Suppressor macrophage (primary cell): ENCODE measurements around the gene PPP1R16B.

Experiments
- DNase-seq, 4 experiments: peaks; one replicate each; pipeline ENCODE4 v3.0.0-alpha.2; 2020 to 2022

The PPP1R16B gene

DNA sequence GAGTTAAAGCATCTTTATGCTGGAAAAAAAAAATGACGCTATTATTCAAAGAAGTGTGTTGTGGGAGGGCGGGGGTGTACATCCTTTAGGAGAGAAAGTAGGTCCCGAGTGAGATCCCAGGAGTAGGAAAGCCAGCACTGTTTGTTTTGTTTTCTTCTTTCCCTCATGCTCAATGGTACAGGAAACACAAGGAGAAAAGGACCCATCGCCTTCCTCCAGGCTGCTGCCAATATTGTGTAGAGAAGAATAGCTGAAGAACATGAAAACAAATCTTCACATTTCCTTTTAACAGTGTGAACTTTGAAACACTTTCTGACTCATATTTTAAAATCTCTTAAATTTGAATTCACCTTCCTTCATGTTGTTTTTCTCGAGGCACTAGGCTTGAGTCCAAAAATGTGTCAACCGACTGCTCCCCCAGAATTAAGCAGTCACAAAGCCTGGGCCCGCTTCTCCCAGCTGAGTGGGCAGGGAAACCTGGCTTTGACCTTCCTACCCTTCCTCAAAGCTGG lies 22.3 kb downstream of the PPP1R16B start:
- no peak for DNase-seq

DNA sequence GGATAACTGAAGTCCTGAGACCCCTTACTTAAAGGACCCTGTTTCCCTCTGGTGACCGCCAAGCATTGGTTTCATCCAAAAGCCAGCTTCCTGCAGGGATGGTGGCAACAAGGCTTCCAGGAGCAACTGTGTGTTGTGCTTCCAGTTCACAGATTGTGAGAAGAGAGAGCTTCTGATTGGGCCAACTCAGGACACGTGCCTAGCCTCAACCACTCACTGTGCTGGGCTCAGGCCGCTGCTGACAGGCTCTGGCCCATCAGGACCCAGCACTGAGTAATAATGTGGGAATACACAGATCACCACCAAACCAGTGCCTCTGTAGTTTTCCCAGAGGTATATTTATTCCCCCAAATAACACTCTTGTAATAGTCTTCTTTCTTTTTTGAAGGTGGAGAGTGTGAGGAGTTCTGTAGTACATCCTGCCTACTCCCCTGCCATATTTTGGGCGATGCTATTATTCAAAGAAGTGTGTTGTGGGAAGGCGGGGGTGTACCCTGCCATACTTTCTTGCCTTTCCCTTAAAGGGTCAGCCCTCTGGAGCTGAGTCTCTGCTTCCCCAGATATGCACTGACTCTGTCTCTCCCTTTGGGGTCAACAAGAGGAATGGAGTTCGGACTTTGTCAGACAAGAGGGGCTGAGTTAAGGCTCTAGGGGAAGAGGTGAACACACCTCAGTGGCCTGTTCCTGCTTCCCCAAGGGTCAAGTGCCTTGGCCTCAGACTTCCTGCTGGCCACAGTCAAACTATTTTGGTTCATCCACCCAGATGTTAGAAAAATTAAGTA lies 23.2 kb downstream of the PPP1R16B start:
- DNase-seq: no peak

DNA sequence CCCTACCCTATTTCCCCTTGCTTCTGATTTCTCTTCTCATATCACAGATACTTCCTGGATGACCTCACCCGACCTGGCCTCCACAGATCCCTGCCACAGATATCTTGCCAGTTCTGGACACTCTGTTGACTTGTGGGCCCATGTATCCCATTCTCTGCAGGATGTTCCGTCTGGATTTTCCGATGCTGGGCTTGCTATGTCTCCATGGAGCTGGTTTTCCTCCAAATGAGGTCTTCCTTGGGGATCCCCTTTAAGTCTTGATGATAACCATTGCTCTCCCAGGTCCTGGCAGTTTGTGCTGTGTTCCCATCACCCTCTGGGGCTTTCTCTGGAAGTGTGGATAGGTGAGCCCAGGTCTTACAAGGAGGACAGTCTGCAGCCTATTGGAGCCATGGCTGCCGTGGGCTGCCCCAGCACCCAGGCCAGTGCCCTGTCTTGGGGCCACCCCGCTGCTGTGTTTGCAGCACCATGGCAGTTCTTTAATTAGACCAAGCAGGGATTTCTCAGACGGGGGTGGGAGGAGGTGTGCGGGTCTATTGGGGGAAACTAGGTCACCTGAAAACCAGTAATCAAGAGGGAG lies 23.9 kb downstream of the PPP1R16B start:
- no peak for DNase-seq

DNA sequence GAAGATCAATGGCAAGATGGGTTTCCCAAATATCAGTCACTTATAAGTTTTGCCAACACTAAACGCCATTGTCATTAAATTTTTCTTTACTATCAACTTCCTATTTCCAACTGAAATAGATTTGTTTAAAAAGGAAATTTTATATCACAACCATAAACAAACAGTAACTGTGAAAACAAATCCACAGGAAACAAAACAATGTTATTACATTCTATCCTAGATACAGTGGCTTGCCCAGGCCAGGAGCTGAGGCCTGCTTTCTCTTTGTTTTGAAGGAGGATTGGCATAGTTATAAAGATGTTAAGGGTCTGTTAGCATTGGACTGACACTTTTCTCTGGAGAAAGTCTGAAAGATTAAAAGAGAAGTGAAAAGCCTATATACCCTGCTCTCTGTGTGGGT lies 24.9 kb downstream of the PPP1R16B start:
- no peak for DNase-seq

DNA sequence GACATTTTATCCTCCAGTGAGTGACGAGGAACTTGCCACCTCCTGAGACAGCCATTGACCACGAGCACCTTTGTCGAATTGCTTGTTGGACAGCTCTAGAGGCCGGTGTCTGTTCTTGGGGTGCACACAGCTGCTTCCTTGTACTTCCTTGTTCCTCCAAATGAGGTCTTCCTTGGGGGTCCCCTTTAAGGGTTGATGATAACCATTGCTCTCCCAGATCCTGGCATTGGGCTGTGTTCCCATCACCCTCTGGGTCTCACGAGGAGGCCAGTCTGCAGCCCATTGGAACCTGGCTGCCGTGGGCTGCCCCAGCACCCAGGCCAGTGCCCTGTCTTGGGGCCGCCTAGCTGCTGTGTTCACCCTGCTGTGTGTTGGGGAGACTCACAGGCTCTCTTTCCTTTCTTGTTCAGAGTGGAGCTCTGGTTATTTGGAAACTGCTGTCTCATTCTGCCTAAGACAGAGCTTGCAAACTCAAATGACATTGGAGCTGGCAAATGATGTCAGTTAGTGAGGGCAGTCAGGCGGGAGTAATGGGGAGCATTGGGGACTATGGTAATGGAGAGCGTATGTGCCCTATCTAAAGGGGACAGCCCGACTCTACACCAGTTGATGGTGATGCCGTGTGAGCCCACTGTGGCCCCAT lies 25.7 kb downstream of the PPP1R16B start:
- DNase-seq: no peak

DNA sequence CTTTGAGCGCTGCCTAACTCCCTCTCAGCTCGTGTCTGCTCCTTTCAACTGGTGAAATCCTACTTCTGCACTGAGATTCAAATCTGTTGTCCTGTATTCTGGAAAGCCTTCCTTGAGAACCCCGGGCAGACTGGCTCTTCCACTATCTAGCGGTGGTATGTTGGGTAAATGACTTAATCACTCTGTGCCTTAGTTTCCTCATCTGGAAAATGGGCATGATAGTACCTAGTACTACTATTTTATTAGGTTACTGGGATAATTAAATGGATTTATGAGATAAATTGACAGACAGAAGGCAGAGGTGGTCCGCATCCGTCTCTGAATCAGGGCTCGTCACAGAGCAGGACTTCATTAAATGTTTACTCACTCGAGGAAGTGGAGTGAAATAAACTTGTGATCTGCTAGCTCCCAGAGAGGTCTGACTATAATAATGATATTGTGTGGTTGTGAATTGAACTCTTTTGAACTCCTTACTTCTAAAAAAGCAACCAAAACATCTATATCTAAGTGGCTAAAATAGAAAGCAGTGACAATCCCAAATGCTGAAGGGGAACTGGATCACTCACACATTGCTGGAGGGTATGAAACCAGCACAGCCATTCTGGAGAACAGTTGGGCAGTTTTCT lies 26.6 kb downstream of the PPP1R16B start:
- DNase-seq: no peak

DNA sequence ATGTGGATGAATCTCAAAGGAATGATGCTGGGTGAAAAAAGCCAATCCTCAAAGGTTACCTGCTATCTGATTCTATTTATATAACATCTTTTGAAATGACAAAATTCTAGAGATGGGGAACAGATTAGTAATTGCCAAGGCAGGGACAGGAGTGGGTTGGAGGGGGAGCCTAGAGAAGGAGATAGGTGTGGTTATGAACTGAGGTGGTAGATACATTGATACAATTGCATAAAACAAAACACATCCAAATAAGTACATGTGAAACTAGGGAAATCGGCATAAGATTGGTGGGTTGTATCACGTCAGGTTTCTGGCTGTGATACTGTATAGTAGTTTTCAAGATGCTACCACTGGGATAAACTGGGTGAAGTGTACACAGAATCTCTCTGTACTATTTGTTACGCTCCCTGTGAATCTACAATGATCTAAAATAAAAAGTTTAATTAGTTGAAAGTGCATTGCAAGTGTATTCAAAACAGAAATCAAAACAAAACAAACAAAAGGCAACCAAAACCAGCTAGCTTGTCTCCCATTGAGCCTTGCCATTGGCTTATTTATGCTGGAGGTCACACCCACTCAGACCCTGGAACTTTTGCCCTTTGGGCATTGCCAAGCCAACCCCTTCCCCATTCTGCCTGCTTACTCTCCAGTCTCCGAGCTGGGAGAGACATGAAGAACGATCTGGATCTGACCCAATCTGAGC lies 27.8 kb downstream of the PPP1R16B start:
- DNase-seq: no peak

DNA sequence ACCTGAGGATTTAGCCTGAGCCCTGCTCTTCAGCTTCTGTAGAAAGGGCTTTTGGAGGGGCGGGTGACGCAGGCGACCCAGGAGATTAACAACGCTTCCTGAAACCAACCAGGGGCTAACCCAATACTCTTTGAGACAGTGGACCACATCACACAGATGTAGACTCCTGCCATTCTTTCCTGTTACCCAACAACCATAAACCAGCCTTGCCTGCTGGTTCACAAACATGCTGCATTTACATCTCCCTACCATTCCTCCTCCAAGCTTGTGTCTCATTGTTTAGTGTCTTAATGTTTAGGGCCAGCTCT lies 28.3 kb downstream of the PPP1R16B start:
- no peak for DNase-seq

DNA sequence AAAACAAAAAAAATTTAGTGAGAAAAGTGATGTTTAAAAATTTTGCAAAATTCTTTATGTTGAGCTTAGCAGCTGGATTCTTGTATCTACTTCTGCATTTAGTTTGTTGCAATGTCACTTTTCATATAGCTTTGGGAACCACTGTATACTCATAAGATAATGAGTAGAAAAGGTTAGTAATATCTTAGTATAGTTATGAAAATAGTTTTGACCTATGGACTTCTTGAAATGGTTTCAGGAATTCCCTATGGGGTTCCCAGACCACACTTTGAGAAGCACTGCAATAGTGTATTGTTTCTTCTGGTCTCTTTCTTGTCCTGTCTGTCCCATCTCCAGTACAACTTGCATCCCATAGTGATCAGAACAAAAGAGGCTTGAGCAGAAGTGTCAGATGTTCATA lies 29.4 kb downstream of the PPP1R16B start:
- DNase-seq: peak in 1 of 4 experiments; percentile 7

DNA sequence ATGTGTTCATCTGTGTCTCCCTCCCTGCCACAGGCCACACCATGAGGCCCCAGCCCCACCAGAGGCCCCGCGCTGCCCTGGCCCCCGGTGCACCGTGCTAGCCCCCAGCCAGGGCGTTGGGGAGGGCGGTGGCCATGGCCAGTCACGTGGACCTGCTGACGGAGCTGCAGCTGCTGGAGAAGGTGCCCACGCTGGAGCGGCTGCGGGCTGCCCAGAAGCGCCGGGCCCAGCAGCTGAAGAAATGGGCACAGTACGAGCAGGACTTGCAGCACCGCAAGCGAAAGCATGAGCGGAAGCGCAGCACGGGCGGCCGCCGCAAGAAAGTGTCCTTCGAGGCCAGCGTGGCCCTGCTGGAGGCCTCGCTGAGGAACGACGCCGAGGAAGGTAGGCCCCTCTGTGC lies 30.3 kb downstream of the PPP1R16B start:
- DNase-seq: no peak

DNA sequence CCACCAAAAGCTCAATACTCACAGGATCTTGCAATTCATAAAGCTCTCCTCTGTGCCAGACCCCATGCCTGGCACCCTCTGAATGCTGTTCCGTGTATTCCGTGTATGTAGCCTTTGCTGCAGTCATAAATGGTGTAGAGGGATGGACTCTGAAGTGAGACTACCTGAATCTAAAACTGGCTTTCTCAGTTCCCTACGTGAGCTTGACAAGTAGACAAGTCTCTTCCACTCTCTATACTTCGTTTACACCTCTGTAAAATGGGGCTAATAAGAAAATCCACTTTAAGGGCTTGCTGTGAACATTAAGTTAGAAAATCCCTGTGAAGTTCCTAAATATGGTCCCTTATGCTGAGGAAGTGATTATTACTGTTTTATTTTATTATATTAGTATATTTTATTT lies 31.5 kb downstream of the PPP1R16B start:
- DNase-seq: no peak

DNA sequence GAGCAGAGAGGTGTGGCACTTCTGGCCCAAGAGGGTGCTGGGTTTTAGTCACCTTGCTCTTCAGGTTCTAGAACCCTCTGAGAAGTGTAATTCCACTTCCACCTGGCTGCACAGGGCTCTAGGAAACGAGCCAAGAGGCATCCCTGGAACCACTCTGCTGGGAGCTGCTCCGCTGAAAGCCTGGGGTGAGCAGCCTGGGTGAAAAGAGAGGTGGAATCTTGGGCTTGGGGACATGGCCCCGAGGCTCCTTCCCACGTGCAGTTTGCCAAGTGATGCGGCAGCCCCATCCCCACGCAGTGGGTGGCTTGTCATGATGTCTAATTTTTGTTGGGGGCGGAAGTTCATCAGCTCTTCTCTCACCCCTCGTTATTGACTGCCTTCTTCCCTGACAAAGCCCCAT lies 32.8 kb downstream of the PPP1R16B start:
- no peak for DNase-seq

DNA sequence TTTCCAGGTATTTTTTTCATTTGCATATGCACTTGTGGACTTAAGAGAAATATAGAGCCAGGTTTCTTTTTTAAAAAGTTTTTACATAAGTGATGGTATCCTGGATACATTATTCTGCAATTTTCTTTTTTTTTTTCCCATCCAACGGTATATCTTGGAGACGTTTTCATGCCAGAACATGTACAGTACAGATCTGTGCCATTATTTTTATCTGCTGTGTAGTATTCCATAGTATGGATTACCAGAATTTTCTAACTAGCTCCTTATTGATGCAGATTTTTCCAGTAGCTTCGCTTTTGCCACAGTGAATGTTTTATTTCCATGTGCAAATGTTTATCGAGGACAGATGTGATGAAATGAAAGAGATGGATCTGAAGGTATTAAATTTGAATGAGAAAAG lies 34.1 kb downstream of the PPP1R16B start:
- DNase-seq: no peak

DNA sequence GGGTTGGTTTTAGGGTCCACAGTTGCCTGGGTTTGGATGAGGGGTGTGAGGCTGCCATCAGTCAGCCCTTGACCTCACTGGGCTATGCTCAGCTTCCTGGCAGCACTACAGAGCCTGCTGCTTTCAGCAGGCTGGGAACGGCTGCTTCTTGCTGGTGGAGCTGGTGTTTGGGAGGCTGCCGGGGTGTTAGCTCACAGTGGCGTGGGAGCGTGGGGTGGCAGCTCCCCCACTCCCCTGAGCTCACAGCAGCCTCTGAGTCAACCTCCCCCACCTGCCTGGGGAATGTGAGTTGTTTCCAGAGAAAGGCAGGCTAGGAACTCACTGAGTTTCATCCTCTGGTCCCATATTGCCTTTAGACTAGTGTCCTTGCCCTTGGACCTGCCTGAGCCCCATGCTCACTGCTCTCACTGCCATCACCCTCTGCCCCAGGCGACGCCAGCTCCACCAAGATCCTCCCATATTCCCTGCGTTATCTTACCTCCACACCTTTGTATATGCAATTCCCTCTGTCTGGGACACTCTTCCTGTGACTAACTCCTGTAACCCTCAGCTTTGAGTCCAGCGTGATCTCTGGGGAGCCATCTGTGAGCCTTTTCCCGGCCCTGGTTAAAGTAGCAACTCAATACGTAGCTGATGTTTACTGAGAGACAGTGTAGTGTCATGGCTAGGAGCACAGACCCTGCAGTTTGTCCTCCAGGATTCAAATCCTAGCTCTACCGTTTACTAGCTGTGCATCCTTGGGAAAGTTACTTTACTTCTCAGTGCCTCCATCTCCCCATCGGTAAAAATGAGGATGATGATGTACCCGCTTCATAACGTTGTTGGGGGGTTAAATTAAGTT lies 34.8 kb downstream of the PPP1R16B start:
- no peak for DNase-seq

DNA sequence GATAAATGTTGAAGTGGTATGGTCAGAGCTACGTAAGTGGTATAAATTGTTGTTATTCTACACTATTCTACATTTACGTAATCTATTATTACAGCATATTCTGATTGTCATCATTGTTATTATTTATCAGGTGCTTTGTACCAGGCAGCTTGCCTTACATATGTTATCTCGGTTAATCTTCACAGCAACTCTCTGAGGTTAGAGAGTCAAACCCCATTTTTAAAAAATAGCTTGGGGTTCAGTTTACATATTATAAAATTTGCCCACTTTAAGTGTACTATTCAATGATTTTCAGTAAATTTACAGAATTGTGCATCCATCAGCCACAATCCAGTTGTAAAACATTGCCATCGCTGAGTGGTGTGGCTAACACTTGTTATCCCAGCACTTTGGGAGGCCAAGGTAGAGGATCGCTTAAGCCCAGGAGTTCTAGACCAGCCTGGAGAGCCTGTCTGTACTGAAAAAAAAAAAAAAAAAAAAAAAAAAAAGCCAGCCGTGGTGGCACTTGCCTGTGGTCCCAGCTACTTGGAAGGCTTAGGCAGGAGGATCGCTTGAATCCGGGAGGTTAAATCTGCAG lies 35.5 kb downstream of the PPP1R16B start:
- no peak for DNase-seq

DNA sequence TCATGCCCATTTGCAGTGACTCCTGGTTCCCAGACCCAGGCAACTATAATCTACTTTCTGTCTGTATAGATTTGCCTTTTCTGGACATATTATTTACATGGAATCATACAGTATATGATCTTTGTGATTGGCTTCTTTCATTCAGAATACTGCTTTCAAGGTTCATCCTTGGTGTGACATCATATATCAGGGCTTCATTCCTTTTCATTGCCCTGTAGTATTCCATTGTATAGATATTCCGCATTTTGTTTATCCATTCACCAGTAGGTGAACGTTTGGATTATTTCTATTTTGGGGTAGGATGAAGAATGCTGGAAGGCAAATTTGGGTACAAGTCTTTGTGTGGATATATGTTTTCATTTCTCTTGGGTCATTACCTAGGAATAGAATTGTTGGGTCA lies 36.1 kb downstream of the PPP1R16B start:
- no peak for DNase-seq

DNA sequence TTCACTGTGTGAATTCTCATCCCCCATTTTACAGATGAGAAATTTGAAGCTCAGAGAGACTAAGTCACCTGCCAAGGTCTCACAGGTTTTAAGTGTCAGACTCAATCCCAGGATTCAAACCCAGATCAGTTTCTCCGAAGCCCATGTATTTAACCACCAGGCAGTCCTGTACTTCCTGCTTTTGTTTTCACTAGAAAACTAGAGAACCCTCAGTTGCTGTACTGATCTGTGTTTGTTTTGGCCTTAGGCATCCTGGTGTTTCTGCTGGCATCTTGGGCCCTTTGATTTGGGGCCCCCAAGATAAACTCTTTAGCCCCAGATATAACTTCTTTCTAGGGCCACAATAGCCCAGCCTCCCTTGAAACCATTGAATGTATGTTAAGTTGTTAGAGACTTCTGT lies 36.5 kb downstream of the PPP1R16B start:
- peak in 2 of 4 experiments; percentile 4 to 26 for DNase-seq

DNA sequence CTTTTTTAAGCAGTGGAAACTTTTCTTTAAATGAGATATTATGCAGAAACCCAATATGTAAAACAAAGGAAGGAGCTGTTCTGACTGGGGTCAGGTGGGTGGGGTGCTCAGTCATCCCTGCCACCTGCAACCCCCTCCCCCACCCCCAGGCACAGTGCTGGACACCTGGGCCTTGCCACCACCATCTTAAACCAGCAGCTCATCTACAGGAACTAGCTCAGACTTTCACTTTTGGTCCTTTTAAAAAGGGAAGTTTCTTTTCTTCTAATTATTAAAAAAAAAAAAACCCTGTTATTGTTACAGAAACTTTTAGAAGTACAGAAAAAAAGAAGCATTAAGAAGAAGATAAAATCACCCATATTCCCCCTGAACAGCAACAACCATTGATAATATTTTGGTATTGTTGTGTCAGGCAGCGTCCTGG lies 37.1 kb downstream of the PPP1R16B start:
- peak in 3 of 4 experiments; percentile 18 to 60 (median 47) for DNase-seq

DNA sequence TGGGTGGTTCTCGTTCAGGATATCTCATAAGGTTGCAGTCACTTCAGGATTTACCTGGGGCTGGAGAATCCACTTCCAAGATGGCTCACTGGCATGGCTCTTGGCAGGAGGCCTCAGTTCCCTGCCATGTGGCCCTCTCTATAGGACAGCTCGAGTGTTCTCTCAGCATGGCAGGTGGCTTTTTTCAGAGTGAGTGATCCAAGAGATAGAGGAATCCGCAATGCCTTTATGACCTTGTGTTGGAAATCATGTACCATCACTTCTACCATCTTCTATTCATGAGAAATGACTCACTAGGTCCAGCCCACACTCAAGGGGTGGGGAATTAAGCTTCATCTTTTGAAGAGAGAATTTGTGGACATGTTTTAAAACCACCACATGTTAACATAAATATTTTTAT lies 37.8 kb downstream of the PPP1R16B start:
- no peak for DNase-seq

DNA sequence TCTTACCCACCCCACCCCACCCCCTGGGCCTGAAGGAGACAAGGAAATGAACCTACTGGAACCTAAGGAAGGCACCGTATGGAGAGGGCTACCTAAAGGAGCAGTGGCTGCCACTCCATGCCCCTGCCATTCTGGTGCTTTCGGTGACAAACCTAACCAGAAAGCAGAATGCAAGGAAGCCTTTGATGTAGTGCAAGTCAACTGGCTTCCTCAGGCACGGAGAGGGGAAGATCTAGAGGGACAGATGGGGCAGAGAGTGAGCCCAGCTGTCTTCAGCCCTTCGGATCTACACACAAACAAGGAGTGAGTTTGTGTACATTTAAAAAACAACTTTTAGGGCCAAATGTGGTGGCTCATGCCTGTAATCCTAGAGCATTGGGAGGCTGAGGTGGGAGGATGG lies 39.5 kb downstream of the PPP1R16B start:
- DNase-seq: no peak

DNA sequence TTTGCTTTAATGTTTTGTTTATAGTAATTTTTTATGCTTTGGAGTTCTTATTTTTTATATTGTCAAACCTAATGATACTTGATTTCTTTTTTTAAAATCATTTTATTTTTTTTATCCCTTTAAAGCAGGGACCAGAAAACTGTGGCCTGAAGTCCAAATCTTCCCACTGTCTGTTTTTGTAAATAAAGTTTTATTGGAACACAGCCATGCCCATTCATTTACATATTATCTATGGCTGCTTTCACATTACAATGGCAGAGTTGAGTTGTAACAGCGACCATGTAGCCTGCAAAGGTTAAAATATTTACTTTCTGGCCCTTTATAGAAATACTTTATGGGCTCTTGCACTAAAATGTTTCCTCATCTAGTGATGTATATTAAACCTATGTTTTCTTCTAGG lies 42.3 kb downstream of the PPP1R16B start:
- DNase-seq: no peak

DNA sequence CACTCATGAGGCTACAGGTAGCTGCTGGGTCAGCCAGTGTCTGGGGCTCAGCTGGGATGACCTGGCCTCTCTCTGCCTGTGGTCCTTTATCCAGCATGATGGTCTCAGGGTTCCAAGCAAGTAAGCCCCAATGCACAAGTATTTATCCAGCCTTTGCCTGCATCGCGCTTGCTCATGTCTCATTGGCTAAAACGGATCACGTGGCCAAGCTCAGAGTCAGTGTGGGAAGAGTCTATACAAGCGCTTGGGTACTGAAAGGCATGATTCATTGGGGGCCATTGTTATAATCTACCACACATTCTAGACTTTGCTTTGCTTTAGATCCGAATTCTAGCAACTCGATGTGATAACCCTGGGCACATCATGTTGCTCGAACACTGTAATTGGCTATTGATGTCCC lies 48.3 kb downstream of the PPP1R16B start:
- no peak for DNase-seq
